ENCODE measurements around the gene CTAGE8.
"Not testable (repeated sequence)": the region's sequence is repeated elsewhere in the genome, so short reads cannot be mapped to it uniquely, and the experiment has no call there.

The CTAGE8 gene

GRCh38 chr7:144269188-144269587 lies at the start of gene CTAGE8:
CTAGE8 (minus strand) TSS chr7:144269288; CDS start chr7:144269250, 38 bp downstream.
- not testable (repeated sequence) for H3K27me3 ChIP-seq (ENCODE audit: control insufficient read depth in 2 of 2, insufficient read depth in 2 of 2, low read length in 2 of 2); H3K9ac ChIP-seq (ENCODE audit: low read depth in 1 of 2, low read length in 2 of 2); H3K36me3 ChIP-seq (ENCODE audit: control insufficient read depth in 2 of 2, insufficient read depth in 2 of 2, low read length in 2 of 2); H3K4me1 ChIP-seq (ENCODE audit: control insufficient read depth in 2 of 2, insufficient read depth in 2 of 2, low read length in 2 of 2); H3K4me3 ChIP-seq (ENCODE audit: low read length in 2 of 2); H3K27ac ChIP-seq (ENCODE audit: low read depth in 2 of 2, low read length in 2 of 2); H3K9me3 ChIP-seq (ENCODE audit: control insufficient read depth in 2 of 2, low read length in 2 of 2)

- not testable (repeated sequence) for H3K27me3 ChIP-seq (ENCODE audit: control insufficient read depth in 2 of 2, insufficient read depth in 2 of 2, low read length in 2 of 2); H3K9ac ChIP-seq (ENCODE audit: low read depth in 1 of 2, low read length in 2 of 2); H3K4me3 ChIP-seq (ENCODE audit: low read length in 2 of 2); H3K9me3 ChIP-seq (ENCODE audit: control insufficient read depth in 2 of 2, low read length in 2 of 2); H3K4me1 ChIP-seq (ENCODE audit: control insufficient read depth in 2 of 2, insufficient read depth in 2 of 2, low read length in 2 of 2); H3K27ac ChIP-seq (ENCODE audit: low read depth in 2 of 2, low read length in 2 of 2); H3K36me3 ChIP-seq (ENCODE audit: control insufficient read depth in 2 of 2, insufficient read depth in 2 of 2, low read length in 2 of 2)
Observed at GRCh38 chr7:144317537-144317936, 48.4 kb upstream of the CTAGE8 start.

- not testable (repeated sequence) for H3K4me3 ChIP-seq (ENCODE audit: low read length in 2 of 2); H3K9me3 ChIP-seq (ENCODE audit: control insufficient read depth in 2 of 2, low read length in 2 of 2); H3K27me3 ChIP-seq (ENCODE audit: control insufficient read depth in 2 of 2, insufficient read depth in 2 of 2, low read length in 2 of 2); H3K4me1 ChIP-seq (ENCODE audit: control insufficient read depth in 2 of 2, insufficient read depth in 2 of 2, low read length in 2 of 2); H3K9ac ChIP-seq (ENCODE audit: low read depth in 1 of 2, low read length in 2 of 2); H3K27ac ChIP-seq (ENCODE audit: low read depth in 2 of 2, low read length in 2 of 2); H3K36me3 ChIP-seq (ENCODE audit: control insufficient read depth in 2 of 2, insufficient read depth in 2 of 2, low read length in 2 of 2)
Observed at GRCh38 chr7:144311872-144312469, 42.9 kb upstream of the CTAGE8 start, which contains the start of gene OR2A1. OR2A1 (plus strand) TSS chr7:144312419; CDS start chr7:144318125, 5,706 bp downstream.

GRCh38 chr7:144311218-144311617 lies 42.1 kb upstream of the CTAGE8 start:
- not testable (repeated sequence) for H3K9ac ChIP-seq (ENCODE audit: low read depth in 1 of 2, low read length in 2 of 2); H3K27ac ChIP-seq (ENCODE audit: low read depth in 2 of 2, low read length in 2 of 2); H3K4me3 ChIP-seq (ENCODE audit: low read length in 2 of 2); H3K9me3 ChIP-seq (ENCODE audit: control insufficient read depth in 2 of 2, low read length in 2 of 2); H3K27me3 ChIP-seq (ENCODE audit: control insufficient read depth in 2 of 2, insufficient read depth in 2 of 2, low read length in 2 of 2); H3K4me1 ChIP-seq (ENCODE audit: control insufficient read depth in 2 of 2, insufficient read depth in 2 of 2, low read length in 2 of 2); H3K36me3 ChIP-seq (ENCODE audit: control insufficient read depth in 2 of 2, insufficient read depth in 2 of 2, low read length in 2 of 2)

GRCh38 chr7:144309702-144310101 lies 40.6 kb upstream of the CTAGE8 start:
- H3K27ac ChIP-seq (ENCODE audit: low read depth in 2 of 2, low read length in 2 of 2); H3K36me3 ChIP-seq (ENCODE audit: control insufficient read depth in 2 of 2, insufficient read depth in 2 of 2, low read length in 2 of 2); H3K4me1 ChIP-seq (ENCODE audit: control insufficient read depth in 2 of 2, insufficient read depth in 2 of 2, low read length in 2 of 2); H3K9me3 ChIP-seq (ENCODE audit: control insufficient read depth in 2 of 2, low read length in 2 of 2); H3K9ac ChIP-seq (ENCODE audit: low read depth in 1 of 2, low read length in 2 of 2); H3K4me3 ChIP-seq (ENCODE audit: low read length in 2 of 2); H3K27me3 ChIP-seq (ENCODE audit: control insufficient read depth in 2 of 2, insufficient read depth in 2 of 2, low read length in 2 of 2): not testable (repeated sequence)

GRCh38 chr7:144305156-144305555 lies 36.1 kb upstream of the CTAGE8 start:
- H3K4me3 ChIP-seq (ENCODE audit: low read length in 2 of 2); H3K9ac ChIP-seq (ENCODE audit: low read depth in 1 of 2, low read length in 2 of 2); H3K27me3 ChIP-seq (ENCODE audit: control insufficient read depth in 2 of 2, insufficient read depth in 2 of 2, low read length in 2 of 2); H3K36me3 ChIP-seq (ENCODE audit: control insufficient read depth in 2 of 2, insufficient read depth in 2 of 2, low read length in 2 of 2); H3K9me3 ChIP-seq (ENCODE audit: control insufficient read depth in 2 of 2, low read length in 2 of 2); H3K4me1 ChIP-seq (ENCODE audit: control insufficient read depth in 2 of 2, insufficient read depth in 2 of 2, low read length in 2 of 2); H3K27ac ChIP-seq (ENCODE audit: low read depth in 2 of 2, low read length in 2 of 2): not testable (repeated sequence)

- H3K9me3 ChIP-seq (ENCODE audit: control insufficient read depth in 2 of 2, low read length in 2 of 2); H3K9ac ChIP-seq (ENCODE audit: low read depth in 1 of 2, low read length in 2 of 2); H3K4me3 ChIP-seq (ENCODE audit: low read length in 2 of 2); H3K27me3 ChIP-seq (ENCODE audit: control insufficient read depth in 2 of 2, insufficient read depth in 2 of 2, low read length in 2 of 2); H3K27ac ChIP-seq (ENCODE audit: low read depth in 2 of 2, low read length in 2 of 2); H3K4me1 ChIP-seq (ENCODE audit: control insufficient read depth in 2 of 2, insufficient read depth in 2 of 2, low read length in 2 of 2); H3K36me3 ChIP-seq (ENCODE audit: control insufficient read depth in 2 of 2, insufficient read depth in 2 of 2, low read length in 2 of 2): not testable (repeated sequence)
Observed at GRCh38 chr7:144303607-144304006, 34.5 kb upstream of the CTAGE8 start.

- H3K9me3 ChIP-seq (ENCODE audit: control insufficient read depth in 2 of 2, low read length in 2 of 2); H3K4me1 ChIP-seq (ENCODE audit: control insufficient read depth in 2 of 2, insufficient read depth in 2 of 2, low read length in 2 of 2); H3K4me3 ChIP-seq (ENCODE audit: low read length in 2 of 2); H3K9ac ChIP-seq (ENCODE audit: low read depth in 1 of 2, low read length in 2 of 2); H3K36me3 ChIP-seq (ENCODE audit: control insufficient read depth in 2 of 2, insufficient read depth in 2 of 2, low read length in 2 of 2); H3K27ac ChIP-seq (ENCODE audit: low read depth in 2 of 2, low read length in 2 of 2); H3K27me3 ChIP-seq (ENCODE audit: control insufficient read depth in 2 of 2, insufficient read depth in 2 of 2, low read length in 2 of 2): not testable (repeated sequence)
Observed at GRCh38 chr7:144302578-144303303, 33.7 kb upstream of the CTAGE8 start.

- not testable (repeated sequence) for H3K9me3 ChIP-seq (ENCODE audit: control insufficient read depth in 2 of 2, low read length in 2 of 2); H3K4me3 ChIP-seq (ENCODE audit: low read length in 2 of 2); H3K27ac ChIP-seq (ENCODE audit: low read depth in 2 of 2, low read length in 2 of 2); H3K4me1 ChIP-seq (ENCODE audit: control insufficient read depth in 2 of 2, insufficient read depth in 2 of 2, low read length in 2 of 2); H3K27me3 ChIP-seq (ENCODE audit: control insufficient read depth in 2 of 2, insufficient read depth in 2 of 2, low read length in 2 of 2); H3K36me3 ChIP-seq (ENCODE audit: control insufficient read depth in 2 of 2, insufficient read depth in 2 of 2, low read length in 2 of 2); H3K9ac ChIP-seq (ENCODE audit: low read depth in 1 of 2, low read length in 2 of 2)
Observed at GRCh38 chr7:144293794-144294499, 24.9 kb upstream of the CTAGE8 start.

GRCh38 chr7:144292384-144293161 lies 23.5 kb upstream of the CTAGE8 start:
- H3K9me3 ChIP-seq (ENCODE audit: control insufficient read depth in 2 of 2, low read length in 2 of 2); H3K4me1 ChIP-seq (ENCODE audit: control insufficient read depth in 2 of 2, insufficient read depth in 2 of 2, low read length in 2 of 2); H3K27ac ChIP-seq (ENCODE audit: low read depth in 2 of 2, low read length in 2 of 2); H3K4me3 ChIP-seq (ENCODE audit: low read length in 2 of 2); H3K9ac ChIP-seq (ENCODE audit: low read depth in 1 of 2, low read length in 2 of 2); H3K36me3 ChIP-seq (ENCODE audit: control insufficient read depth in 2 of 2, insufficient read depth in 2 of 2, low read length in 2 of 2); H3K27me3 ChIP-seq (ENCODE audit: control insufficient read depth in 2 of 2, insufficient read depth in 2 of 2, low read length in 2 of 2): not testable (repeated sequence)
